Kidney epithelial cell (primary cell): ENCODE measurements around the gene DRAP1. TPM values are rescaled to one million over a fixed set of nuclear protein-coding genes. Genes with fewer than 3 reads are reported as not detected.

ENCODE experiments used
- DNase-seq: peaks from one replicate; pipeline ENCODE4 v3.0.0-alpha.2; 2010; ENCODE audit warnings: low read depth
- H3K27me3 ChIP-seq: 2 replicates; pipeline ENCODE4 v1.6.0; 2011; ENCODE audit warnings: low read length; ENCODE audit not compliant: control insufficient read depth, insufficient read depth
- H3K36me3 ChIP-seq: 2 replicates; pipeline ENCODE4 v1.5.1; 2011; ENCODE audit warnings: low read length; ENCODE audit not compliant: control insufficient read depth, insufficient read depth
- H3K4me3 ChIP-seq: 2 replicates; pipeline ENCODE4 v1.5.1; 2011; ENCODE audit warnings: low read depth, mild to moderate bottlenecking, control low read depth, low read length
- CTCF ChIP-seq: IDR thresholded peaks from 2 replicates; pipeline ENCODE4 v1.5.1; 2011; ENCODE audit warnings: mild to moderate bottlenecking, moderate library complexity, low read length, control low read depth, inconsistent platforms; ENCODE audit not compliant: insufficient read depth, poor library complexity, severe bottlenecking
- total RNA-seq: library from RNA; depleted of rRNA; stranded (reverse); fragments of >200 nt; gene quantifications from 2 replicates; pipeline ENCODE4 v1.2.3, GENCODE V29; 2015

DRAP1 gene
- total RNA-seq, 1 donor from 2014 or later = 141 TPM

GRCh38 chr11:65934014-65934413 is 14.8 kb downstream of the DRAP1 start:
- H3K27me3 ChIP-seq = no peaks in the 10 kb centered on the region
- no peak for DNase-seq

GRCh38 chr11:65937766-65938165 is 18.5 kb downstream of the DRAP1 start:
- no peak overlapping the region for H3K4me3 ChIP-seq
- DNase-seq = no peak
- H3K27me3 ChIP-seq = no peaks in the 10 kb centered on the region
- no peaks in the 10 kb centered on the region for H3K36me3 ChIP-seq
- no peak for TF ChIP-seq CTCF

More at GRCh38 chr11:65934014-65934413, 14.8 kb downstream of the DRAP1 start:
- H3K36me3 ChIP-seq = no peaks in the 10 kb centered on the region
- TF ChIP-seq CTCF = no peak
- H3K4me3 ChIP-seq = no peak overlapping the region

- Histone ChIP-seq H3K27me3 (no peaks in the 10 kb centered on the region), H3K36me3 (no peaks in the 10 kb centered on the region), H3K4me3 (no peak overlapping the region)
- no peak for TF ChIP-seq CTCF
- DNase-seq = no peak
Measured at GRCh38 chr11:65941720-65942310, 22.6 kb downstream of the DRAP1 start.

- H3K4me3 ChIP-seq = no peak overlapping the region
- H3K27me3 ChIP-seq = no peaks in the 10 kb centered on the region
- H3K36me3 ChIP-seq = no peaks in the 10 kb centered on the region
- DNase-seq = no peak
- TF ChIP-seq CTCF = no peak
Measured at GRCh38 chr11:65942531-65942930, 23.3 kb downstream of the DRAP1 start.

- Histone ChIP-seq H3K4me3 (no peak overlapping the region), H3K27me3 (no peaks in the 10 kb centered on the region), H3K36me3 (no peaks in the 10 kb centered on the region)
- DNase-seq = no peak
- TF ChIP-seq CTCF = no peak
Measured at GRCh38 chr11:65944191-65944590, 25.0 kb downstream of the DRAP1 start.

- H3K36me3 ChIP-seq = no peaks in the 10 kb centered on the region
- TF ChIP-seq CTCF = no peak
- DNase-seq = no peak
- no peaks in the 10 kb centered on the region for H3K27me3 ChIP-seq
- H3K4me3 ChIP-seq = no peak overlapping the region
Measured at GRCh38 chr11:65944767-65945166, 25.5 kb downstream of the DRAP1 start.
